ENCODE results near the gene LARGE1.
"Not testable (repeated sequence)": the region's sequence is repeated elsewhere in the genome, so short reads cannot be mapped to it uniquely, and the experiment has no call there.

Gene LARGE1

DNA sequence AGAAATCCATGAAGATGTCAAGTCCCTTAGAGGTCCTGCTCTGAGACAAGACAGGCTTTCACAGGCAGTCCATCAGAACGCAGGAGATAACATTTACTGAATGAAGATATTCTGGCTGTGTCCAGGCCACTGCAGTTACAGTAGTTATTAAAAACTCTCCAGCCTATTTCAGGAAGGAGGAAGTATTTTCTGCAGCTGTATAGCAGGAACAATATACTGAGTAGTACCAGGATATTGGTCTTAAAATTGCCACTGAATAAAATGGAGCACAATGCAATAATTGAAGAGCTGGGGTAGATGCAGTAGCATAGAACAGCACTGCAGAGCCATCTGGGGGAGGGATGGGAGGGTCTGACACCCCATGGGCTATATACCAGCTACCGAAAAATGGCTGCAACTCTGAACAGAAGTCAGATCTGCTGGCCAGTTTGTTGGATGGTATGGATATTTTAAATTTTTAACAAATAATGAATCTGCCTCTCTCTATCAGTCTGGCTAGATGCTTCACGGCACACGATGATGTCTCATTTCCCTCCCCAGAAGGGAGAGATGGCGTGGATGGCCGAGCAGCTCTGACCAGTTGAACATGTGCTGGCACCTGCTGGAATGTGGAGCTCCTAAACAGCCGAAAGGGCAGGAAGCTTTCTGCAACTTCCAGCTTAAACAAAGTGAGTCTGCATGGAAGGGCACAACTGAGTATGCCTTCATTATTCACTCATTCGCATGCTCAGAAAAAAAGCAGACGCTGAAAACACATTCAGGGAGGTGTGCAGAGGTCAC, 520.0 kb downstream of the LARGE1 start:
- no peak for DNase-seq

DNA sequence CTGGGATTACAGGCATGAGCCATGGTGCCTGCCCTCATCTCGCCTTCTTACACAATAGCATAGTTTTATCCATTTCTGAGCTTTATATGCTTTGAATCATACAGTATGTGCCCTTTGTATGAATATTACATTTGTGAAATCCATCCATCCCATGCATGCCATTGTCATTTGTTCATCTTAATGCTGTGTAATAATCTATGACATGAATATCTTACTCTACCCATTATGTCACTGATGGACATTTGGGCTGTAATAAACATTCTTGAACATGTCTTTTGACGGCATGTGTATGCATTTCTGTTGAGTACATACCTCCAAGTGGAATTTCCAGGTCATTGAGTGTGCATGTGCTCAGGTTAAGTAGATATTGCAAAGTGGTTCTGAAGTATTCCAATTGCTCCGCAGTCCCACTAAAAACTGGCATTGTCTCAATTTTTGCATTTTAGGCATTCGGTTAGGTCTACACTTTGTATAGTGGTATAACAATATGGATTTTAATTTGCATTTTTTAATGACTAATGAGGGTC, 522.8 kb downstream of the LARGE1 start:
- no peak for DNase-seq

DNA sequence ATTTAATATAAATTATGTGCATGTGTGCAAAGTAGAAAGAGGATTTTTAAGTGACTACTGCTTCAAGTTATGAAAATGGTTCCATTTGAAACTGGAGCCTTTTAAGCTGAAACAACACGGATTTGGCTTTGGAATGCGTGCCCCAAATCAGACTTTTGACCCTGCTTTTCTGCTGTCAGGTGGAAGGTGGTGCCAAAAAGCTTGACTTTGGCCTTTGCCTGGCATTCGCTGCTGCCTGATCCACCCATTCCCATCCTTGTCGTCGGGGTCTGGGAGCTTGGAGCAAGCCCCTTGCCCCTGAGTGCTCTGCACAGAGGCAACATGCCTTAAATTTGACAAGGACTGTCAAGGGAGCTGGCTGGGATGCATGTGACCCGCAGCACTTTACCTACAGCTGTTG, 526.8 kb downstream of the LARGE1 start:
- DNase-seq, result no peak

DNA sequence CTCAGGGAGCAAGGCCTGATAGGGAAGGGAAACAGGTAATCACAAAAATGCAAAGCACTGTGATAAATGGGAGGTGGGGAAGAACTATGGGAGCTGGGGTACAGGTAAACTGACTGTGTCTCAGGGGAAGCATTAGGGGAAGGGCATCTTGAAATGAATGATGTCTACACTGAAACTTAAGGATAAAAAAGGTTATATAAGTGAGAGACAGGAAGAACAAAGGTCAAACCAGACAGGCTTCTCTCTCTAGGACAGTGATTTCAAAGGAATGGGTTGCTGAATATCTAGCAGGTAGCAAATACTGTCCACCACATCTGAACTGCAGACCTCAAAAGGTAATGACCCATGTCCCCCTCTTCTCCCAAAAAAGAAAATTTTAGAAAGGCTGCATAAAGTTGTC, 529.0 kb downstream of the LARGE1 start:
- DNase-seq, result no peak

DNA sequence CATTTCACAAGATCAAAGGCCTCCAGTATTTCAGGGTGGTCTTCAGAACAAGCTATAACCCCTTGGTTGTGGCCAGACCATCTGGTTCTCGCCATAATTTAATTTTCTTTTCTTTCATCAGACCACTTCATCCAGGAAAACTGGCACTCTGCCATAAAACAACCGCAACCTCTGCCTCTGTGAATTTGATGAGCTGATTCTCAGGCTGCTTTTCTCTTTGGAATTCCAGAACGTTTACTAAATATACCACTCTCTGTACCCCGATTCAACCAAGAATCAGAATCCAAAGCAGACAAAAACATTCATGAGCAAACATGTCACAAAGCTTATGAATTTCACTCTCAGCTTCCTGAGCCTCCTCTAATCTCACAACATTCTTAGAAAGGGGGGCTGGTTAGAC, 530.3 kb downstream of the LARGE1 start:
- no peak for DNase-seq

DNA sequence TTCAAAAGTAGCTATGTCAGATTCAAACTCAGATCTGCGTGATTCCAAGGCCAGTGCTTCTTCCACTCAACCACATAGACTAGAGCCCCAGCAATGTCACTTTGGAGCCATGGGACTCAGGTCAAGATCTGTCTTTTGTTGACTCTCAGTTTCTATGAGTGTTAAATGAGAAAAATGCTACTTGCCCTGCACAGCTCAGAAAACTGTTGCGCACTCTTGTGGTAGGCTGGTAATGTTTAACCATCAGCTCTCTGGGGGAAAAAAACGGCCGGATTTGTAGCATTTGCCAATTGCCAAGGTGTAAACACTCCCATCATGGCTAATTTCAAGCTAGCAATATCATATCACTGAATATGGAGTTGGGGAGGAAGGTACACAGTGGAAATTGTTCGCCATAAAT, 534.0 kb downstream of the LARGE1 start:
- no peak for DNase-seq

DNA sequence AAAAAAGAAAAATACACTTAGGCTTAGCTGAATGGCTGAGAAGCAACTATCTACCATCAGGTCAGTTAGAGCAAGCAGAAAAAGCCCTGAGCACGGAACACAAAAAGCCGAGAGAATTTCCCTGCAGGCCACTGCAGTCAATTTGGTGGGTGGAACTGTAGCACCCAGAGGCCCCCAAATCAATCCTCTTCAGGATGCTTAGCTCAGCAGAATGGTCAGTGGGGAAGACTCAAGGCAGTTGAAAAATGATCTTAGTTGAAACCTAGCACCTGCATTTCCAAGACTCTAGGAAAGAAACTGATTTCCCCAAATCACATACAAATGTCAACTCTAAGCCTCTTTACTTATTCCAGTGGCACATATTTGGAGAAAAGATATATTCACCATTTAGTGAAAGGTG, 534.7 kb downstream of the LARGE1 start:
- no peak for DNase-seq

DNA sequence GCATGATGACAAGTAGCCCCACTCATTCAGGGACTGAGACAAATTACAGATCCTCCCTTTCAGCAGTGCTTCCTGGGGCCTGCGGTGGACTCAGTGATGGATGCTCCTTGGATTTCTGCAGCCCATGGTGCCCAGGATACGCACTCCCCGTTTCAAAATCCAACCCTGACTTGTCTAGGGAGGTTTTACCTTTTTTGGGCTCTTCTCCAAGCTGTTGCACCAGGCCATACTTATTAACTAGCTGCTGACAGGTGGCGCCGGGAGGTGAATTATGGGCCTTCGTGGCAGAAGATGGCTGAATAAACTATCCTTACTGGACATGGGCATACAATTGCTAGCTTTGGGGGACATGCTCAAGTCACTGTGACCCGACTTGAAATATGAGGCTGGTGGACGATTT, 537.8 kb downstream of the LARGE1 start:
- no peak for DNase-seq

DNA sequence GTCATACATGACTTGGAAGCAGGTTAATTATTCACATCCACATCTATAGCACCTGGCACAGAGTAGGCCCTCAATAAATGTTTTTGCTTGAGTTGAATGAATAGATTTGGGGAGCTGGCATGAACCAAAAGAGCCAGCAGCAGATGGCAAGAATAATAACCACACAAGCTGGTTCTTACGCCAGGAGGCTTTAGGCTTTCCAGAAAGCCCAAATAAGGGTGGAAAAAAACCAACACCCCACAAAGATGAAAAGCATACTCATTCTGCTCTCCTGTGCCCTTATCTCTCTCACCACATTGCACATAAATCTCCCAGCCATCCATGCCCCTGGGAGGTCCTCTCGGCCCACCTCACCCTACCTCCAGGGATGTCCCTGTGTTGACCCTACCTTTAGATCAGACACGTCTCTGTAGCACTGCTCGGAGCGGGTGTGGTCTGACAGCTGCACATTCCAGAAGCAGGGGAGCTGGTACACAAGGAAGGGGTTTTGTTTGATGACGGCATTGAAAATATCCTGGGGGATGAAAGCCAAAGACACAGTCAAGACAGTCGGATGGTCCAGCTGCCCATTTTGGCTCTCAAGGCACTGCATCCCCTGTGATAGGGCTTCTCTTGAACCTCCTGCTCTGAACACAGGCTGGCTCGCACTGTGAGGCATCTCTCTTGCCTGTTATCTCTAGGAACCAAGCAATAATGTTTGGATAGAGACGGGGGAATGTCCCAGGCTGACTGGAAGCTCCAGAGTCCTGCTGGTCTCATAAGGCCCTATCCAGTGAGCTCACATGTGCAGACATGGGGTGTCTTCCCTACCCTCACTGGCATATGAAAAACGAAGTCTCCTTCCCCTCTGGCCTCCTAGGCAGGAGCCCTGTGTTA, 538.5 kb downstream of the LARGE1 start:
- no peak for DNase-seq

DNA sequence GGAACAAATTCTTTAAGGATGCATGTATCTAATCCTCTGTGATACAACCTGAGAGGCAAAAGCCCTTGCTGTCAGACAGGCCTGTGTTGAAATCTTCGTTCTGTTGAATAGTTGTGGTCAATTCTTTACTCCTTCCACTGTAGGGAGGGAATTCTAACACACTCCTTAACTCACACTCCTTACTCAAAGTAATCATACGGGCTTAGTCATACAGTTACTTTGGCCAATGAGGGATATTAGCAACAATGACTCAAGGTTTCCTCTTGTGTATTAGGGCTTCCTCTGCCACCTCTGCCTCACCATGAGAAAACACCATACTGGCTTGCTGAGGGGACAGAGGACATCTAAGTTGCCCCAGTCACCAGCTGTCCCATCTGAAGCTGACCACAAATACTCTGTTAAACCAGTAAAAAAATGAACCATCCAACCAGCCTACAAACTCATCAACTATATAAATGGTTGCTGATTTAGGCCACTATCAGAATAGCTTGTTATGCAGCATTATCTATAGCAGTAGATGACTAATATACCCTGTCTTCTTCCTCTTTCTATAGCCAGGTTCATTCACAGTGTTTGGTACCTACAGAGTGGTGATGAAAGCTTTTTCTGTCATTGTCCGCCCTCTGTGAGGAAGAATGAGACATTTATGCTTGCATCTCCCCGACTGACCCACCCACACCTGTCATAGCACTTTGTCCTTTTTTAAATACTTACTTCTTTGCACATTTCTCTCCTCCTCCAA, 539.3 kb downstream of the LARGE1 start:
- DNase-seq, result no peak

DNA sequence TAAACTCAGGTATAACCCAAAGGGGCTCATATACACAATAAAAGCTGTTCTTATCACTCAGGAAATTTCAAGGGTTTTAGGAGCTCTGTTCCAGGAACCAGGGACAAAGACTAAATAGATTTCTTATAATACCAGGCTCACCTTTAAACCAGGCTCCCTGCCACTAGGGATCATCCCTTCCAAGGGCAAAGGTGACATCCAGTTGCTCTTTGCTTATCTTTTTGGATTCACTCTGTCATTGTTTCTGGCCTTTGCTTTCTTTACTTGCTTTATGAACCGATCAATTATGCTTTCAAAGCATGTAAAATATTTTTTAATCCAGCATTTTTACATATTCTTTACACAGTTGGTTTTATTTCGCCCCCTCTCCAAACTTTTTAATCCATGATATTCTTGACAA, 540.4 kb downstream of the LARGE1 start:
- DNase-seq, result no peak

DNA sequence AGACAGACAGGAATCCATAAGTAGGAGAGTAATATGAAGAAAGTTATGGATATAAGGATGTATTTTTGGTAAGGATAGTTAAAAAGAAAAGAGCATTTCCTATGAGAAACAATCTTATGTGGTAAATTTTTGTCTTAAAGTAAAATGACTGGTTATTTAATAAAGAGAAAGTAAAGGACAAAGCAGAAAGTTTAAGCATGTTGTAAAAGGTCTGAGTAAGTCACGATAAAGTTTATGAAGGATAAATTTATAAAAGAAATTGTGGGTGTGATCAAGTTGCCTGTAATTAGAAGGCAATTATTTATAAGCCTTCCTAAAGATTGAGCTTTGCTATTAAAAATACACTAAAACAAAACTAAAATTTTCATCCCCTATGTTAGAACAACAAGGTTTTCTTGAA, 547.4 kb downstream of the LARGE1 start:
- no peak for DNase-seq

DNA sequence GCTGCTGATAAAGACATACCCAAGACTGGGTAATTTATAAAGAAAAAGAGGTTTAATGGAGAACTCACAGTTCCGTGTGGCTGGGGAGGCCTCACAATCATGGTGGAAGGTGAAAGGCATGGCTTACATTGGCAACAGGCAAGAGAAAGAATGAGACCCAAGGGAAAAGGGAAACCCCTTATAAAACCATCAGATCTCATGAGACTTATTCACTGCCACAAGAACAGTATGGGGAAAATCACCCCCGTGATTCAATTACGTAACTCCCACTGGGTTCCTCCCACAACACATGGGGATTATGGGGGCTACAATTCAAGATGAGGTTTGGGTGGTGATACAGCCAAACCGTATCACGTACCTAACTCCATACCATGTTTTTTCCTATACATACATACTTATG, 557.0 kb downstream of the LARGE1 start:
- not testable (repeated sequence) for DNase-seq

DNA sequence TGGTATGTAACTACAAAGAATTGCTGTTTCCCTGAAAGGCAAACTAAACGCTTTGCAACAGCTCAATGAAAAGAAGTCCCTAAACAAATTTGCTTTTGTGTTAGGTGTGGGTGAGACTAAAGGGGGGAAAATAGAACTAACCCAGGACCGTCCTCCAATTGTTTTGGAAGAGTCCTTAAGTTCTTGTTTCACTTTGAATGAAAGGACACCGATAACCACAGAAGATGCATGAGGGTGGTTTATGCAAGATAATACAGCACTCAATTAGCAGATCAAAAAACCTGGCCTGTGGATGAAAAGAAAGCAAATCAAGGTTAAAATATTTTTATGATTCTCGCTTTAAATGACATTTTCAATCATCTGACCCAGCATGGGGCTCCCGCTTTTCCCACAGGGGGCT, 557.6 kb downstream of the LARGE1 start:
- DNase-seq, result no peak

DNA sequence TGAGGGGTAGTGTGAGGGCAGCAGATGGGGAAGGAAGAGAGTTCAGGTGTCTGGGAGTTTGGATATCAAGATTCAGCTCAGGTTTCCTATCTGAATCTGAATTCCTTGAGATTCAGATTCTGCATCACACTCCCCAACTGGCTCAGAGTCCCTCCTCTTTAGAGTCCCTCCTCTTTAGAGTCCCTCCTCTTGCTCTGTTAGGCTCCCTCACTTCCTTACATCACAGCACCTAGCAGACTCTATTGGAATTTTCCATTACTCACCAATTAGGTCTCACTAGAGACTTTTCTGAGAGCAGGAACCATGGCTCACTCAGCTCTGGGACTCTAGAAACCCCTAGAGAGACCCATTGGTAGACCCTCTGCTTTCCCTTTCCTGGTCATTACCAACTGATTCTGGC, 558.7 kb downstream of the LARGE1 start:
- no peak for DNase-seq

DNA sequence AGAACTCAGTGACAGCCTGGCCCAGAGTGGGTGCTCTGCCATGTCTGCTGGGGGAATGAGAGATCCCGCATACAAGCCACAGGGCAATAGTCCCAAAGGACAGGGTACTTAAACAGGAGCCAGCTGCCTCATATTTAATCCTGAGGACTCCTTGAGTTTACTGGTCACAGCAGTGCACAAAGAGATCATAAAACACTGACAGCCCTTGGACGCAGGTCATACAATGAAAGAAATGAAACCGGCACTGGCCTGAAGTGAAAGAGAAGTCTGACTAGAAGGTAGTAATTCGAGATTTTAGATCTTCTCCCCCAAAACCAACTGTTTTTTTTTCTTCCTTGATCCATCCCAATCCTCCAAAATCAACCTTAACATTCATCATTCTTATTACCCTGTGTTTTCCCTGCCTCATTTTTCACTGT, 562.3 kb downstream of the LARGE1 start:
- no peak for DNase-seq

DNA sequence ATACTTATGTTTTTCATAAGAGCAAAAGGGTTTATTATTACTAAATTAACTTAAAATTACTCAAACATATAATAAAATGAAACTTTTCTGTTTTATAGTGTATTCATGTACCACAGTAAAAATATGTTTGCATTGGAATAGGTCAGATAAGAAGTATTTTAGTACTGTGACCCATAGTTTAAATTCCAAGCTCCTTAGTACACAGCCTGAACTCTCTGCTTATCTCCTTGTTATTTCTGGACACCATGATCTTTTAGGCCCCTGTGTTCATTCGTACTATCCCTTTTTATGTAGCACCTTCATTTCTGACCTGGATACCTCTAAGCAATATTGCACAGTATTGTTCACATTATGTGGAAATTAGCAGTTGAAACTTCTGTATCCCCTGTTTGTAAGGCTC, 565.3 kb downstream of the LARGE1 start:
- DNase-seq, result no peak

DNA sequence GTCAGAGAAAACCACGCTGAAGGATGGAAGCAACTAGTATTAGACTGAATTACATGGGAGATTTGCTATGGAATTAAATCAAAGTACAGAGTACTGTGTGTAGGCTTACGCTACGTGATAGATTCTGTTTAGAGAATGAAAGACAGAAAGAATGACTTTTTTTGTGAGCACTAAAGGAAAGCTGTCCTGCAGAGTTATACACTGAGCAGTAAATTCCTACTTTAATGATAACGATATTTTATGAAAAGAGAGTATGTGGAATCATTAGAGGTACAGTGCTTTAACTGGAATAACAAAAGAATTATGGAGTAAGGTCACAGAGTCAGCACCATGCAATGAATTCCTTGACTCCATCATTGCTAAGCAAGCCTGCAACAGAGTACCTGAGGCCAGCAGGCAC, 566.8 kb downstream of the LARGE1 start:
- DNase-seq, result no peak

DNA sequence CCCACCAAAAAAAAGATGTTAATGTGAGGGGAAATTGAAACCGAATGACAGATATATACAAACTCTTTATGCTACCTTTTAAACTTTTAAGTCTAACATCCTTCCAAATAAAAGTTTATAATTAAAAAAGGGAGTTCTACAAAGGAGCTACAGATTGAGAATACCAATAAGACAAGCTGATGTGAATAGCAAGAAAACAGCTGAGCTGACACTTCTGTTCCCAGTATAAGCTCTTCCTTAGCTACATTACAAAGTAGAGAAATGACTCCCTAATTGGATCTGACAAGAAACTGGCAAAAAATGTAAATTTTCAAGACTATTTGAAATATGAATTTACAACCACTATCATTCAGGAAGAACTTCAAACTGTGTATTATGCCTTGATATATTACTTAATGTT, 567.5 kb downstream of the LARGE1 start:
- no peak for DNase-seq

DNA sequence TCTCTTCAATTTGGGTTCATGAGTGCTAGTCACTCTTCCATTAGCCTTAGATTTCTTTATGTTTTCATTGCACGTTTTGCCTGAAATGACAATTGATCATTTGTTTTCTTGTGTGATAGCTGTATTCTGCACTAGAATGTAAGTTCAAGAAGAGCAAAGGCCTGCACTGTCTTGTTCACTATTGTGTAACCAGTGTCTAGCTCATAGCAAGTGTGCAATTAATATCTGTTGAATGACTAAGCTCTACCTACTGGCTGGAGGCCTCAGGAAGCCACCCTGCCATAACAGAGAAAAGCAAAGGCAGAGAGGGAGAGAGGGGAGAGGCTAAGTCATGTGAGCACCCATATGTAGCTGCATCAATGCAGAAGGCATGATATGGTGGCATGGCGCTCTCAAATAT, 569.3 kb downstream of the LARGE1 start:
- DNase-seq, result no peak

DNA sequence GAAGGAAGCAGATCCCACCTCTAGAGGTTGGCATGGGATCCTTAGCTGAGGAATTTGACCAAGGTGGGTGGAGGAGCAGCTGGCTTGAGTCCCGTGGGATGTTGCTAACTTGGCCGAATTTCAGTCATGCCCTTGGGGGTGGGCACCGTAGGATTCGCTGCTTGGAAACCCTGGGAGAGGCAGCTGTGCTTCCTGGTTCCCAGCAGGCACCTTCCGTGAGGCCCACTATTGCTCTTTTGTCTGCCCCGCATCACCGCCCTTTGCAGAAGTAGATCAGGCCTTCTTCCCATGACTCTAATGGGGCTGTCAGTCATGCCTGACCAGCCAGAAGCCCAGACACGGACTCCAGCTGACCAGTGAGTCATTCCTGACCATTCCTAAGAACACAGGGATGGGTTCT, 569.8 kb downstream of the LARGE1 start:
- no peak for DNase-seq

DNA sequence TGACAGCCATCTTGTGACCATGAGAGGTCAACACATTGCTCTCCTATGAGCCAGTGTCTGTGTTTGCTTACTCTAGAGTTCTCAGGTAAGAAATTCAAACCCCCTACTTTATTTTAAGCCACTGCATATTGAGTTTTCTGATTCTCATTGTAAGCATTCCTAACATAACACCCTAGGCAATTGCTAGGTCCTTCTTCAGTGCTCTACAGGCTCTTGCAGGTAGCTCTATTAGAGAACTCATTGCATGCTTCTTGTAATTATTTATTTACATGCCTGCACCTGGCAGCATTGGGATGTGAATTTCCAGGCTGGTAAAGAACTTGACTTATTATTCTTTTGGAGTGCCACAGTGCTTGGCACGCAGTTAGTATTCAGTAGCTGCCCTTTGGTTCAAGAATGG, 573.3 kb downstream of the LARGE1 start:
- no peak for DNase-seq

DNA sequence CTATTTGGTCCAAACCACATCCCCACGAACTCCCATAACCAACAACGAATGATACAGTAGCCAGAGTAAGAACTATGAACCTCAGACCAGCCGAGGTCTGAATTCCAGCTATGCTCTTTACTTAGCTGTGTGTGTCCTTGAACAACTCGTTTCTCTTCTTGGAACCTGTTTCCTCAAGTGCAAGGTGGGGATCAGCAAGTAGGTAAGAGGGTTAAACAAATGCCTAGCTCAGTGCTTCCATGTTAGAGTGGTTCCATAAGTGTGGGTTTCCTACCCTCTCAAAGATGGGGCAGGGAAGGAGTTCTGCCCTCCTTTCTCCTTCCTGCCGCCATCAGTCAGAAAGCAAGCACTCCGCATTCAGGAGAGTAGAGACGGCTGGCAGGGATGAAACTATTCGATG, 578.7 kb downstream of the LARGE1 start:
- no peak for DNase-seq
